Loucy (cell line): ENCODE data around the gene DNAH17.

ENCODE experiments used
- EZH2phosphoT487 ChIP-seq: fragments of 200-600 bp; IDR thresholded peaks from 2 replicates; pipeline ENCODE4 v1.6.1; 2018; ENCODE audit warnings: antibody characterized with exemption, mild to moderate bottlenecking, moderate library complexity, borderline replicate concordance
- TF ChIP-seq, protein P1 (sequence below): fragments of 200-600 bp; sonication (generic); conservative IDR thresholded peaks from 2 replicates; pipeline ENCODE4 v1.5.1; 2014; ENCODE audit warnings: mild to moderate bottlenecking, antibody characterized with exemption, low read length

DNA sequence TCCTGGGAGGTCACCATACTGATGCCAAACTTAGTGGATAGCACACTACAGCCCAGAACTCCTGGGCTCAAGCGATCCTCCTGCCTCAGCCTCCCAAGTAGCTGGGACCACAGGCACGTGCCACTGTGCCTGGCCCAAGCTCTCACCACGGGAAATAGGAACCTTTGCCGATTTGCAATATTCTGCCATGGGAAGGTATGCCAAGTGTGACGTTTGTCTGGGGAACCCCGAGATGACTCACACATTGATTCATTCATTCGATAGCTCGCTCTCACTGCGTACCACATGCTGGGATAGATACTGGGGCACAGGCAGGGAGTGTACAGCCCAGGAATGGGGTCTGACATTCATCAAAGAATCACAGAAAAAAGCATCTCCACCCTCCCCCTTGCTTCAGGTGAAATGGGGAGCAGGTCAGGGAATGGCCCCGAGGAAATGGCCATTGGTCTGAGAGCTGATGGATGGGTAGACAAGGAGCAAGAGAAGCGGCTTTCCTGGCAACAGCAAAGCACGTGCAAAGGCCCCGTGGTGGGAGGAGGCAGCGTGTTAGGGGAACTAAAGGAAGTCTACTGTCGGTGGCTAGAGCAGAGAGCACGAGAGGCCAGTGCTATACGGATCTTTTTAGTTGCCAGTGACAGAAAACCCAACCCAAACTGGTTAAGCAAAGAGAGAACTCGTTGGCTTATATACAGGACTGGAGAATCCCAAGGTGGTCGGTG lies 44.1 kb downstream of the DNAH17 start:
- TF ChIP-seq, protein P1, sequence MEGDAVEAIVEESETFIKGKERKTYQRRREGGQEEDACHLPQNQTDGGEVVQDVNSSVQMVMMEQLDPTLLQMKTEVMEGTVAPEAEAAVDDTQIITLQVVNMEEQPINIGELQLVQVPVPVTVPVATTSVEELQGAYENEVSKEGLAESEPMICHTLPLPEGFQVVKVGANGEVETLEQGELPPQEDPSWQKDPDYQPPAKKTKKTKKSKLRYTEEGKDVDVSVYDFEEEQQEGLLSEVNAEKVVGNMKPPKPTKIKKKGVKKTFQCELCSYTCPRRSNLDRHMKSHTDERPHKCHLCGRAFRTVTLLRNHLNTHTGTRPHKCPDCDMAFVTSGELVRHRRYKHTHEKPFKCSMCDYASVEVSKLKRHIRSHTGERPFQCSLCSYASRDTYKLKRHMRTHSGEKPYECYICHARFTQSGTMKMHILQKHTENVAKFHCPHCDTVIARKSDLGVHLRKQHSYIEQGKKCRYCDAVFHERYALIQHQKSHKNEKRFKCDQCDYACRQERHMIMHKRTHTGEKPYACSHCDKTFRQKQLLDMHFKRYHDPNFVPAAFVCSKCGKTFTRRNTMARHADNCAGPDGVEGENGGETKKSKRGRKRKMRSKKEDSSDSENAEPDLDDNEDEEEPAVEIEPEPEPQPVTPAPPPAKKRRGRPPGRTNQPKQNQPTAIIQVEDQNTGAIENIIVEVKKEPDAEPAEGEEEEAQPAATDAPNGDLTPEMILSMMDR, result no peak
- TF ChIP-seq EZH2phosphoT487, result no peak
